SU-DHL-6 (cell line): ENCODE measurements around the gene GPR162.

Source experiments
- H2AFZ ChIP-seq: fragments of 200-600 bp; sonication (generic); 2 replicates; pipeline ENCODE4 v1.6.1; 2014; ENCODE audit warnings: low read depth, mild to moderate bottlenecking, moderate library complexity, mixed read lengths, antibody characterized with exemption, low read length; ENCODE audit not compliant: severe bottlenecking
- H3F3A ChIP-seq: fragments of 200-600 bp; shearing (Covaris generic); 2 replicates; pipeline ENCODE4 v1.6.0; 2016; ENCODE audit warnings: antibody characterized with exemption, mild to moderate bottlenecking; ENCODE audit not compliant: insufficient read depth
- H3K27ac ChIP-seq: fragments of 200-600 bp; sonication (generic); 2 replicates; pipeline ENCODE4 v1.5.1; 2016; ENCODE audit warnings: low read depth, mild to moderate bottlenecking, low read length, moderate library complexity, mixed read lengths
- H3K27me3 ChIP-seq: fragments of 200-600 bp; sonication (generic), shearing (Covaris generic); 2 replicates; pipeline ENCODE4 v1.6.0; 2014; ENCODE audit warnings: mild to moderate bottlenecking, low read length
- H3K36me3 ChIP-seq: fragments of 200-600 bp; sonication (generic); 2 replicates; pipeline ENCODE4 v1.6.1; 2014; ENCODE audit warnings: mild to moderate bottlenecking, low read length, mixed read lengths
- H3K4me2 ChIP-seq: fragments of 300-600, 200-600 bp; shearing (Covaris generic), sonication (generic); 2 replicates; pipeline ENCODE4 v1.6.0; 2014; ENCODE audit warnings: low read length, low read depth, mild to moderate bottlenecking; ENCODE audit not compliant: poor library complexity, severe bottlenecking
- H3K4me3 ChIP-seq: fragments of 200-600 bp; sonication (generic); 2 replicates; pipeline ENCODE4 v1.5.1; 2014; ENCODE audit warnings: antibody characterized with exemption, low read length, mild to moderate bottlenecking, mixed read lengths; ENCODE audit not compliant: insufficient read depth, poor library complexity, severe bottlenecking
- H3K79me2 ChIP-seq: fragments of 200-600 bp; sonication (generic); 2 replicates; pipeline ENCODE4 v1.6.1; 2014; ENCODE audit warnings: mild to moderate bottlenecking, low read length, moderate library complexity; ENCODE audit not compliant: insufficient read depth
- H3K9ac ChIP-seq: fragments of 200-600 bp; sonication (generic); 2 replicates; pipeline ENCODE4 v1.7.0; 2014; ENCODE audit warnings: mild to moderate bottlenecking, low read length
- H3K9me2 ChIP-seq: fragments of 200-600 bp; sonication (generic); replicated peaks from 2 replicates; pipeline ENCODE4 v1.6.1; 2014; ENCODE audit warnings: low read length; ENCODE audit not compliant: insufficient read depth
- H3K9me3 ChIP-seq: fragments of 200-600 bp; sonication (generic); 2 replicates; pipeline ENCODE4 v1.6.1; 2014; ENCODE audit warnings: low read length, mixed read lengths; ENCODE audit not compliant: insufficient read depth
- H4K20me1 ChIP-seq: fragments of 200-600 bp; sonication (generic); 2 replicates; pipeline ENCODE4 v1.6.1; 2014; ENCODE audit warnings: low read depth, mild to moderate bottlenecking, antibody characterized with exemption, low read length, moderate library complexity, mixed read lengths
- CTCF ChIP-seq: fragments of 200-600 bp; sonication (generic); IDR thresholded peaks from one replicate; pipeline ENCODE4 v1.5.1; 2017; ENCODE audit warnings: antibody characterized with exemption, mild to moderate bottlenecking, low read length, moderate library complexity; ENCODE audit not compliant: insufficient read depth, poor library complexity, severe bottlenecking
- EZH2phosphoT487 ChIP-seq: fragments of 200-600 bp; sonication (generic), shearing (Covaris generic); conservative IDR thresholded peaks from 2 replicates; pipeline ENCODE4 v1.6.1; 2018; ENCODE audit warnings: mild to moderate bottlenecking, antibody characterized with exemption, low read length, moderate library complexity, mixed read lengths

Gene GPR162

GRCh38 chr12:6810758-6811157 is 10.9 kb upstream of the GPR162 start:
- Histone ChIP-seq H3K79me2 (no peaks in the 10 kb centered on the region), H4K20me1 (no peaks in the 10 kb centered on the region), H3K36me3 (no peaks in the 10 kb centered on the region), H3K9me2 (no peaks in the 10 kb centered on the region), H3K27ac (no peak overlapping the region), H3F3A (no peaks in the 10 kb centered on the region), H3K9me3 (no peaks in the 10 kb centered on the region), H3K4me2 (no peak overlapping the region), H3K27me3 (no peaks in the 10 kb centered on the region), H2AFZ (no peak overlapping the region), H3K4me3 (no peak overlapping the region), H3K9ac (no peak overlapping the region)
- no peak for TF ChIP-seq CTCF
- no peak for TF ChIP-seq EZH2phosphoT487

- Histone ChIP-seq H3K27ac (no peak overlapping the region), H3F3A (no peaks in the 10 kb centered on the region), H3K9me3 (no peaks in the 10 kb centered on the region), H3K9ac (no peak overlapping the region), H2AFZ (no peak overlapping the region), H3K27me3 (no peaks in the 10 kb centered on the region), H3K4me2 (no peak overlapping the region), H4K20me1 (no peaks in the 10 kb centered on the region), H3K4me3 (no peak overlapping the region), H3K79me2 (no peaks in the 10 kb centered on the region), H3K9me2 (no peaks in the 10 kb centered on the region), H3K36me3 (no peaks in the 10 kb centered on the region)
- TF ChIP-seq CTCF: no peak
- TF ChIP-seq EZH2phosphoT487: no peak
Observed at GRCh38 chr12:6813363-6813762, 8.3 kb upstream of the GPR162 start.

GRCh38 chr12:6816598-6816997 is 5.0 kb upstream of the GPR162 start:
- no peaks in the 10 kb centered on the region for H3K9me2 ChIP-seq
- no peak overlapping the region for H3K9ac ChIP-seq
- H3K79me2 ChIP-seq: no peaks in the 10 kb centered on the region
- no peaks in the 10 kb centered on the region for H3K27me3 ChIP-seq
- H3K4me2 ChIP-seq: no peak overlapping the region
- no peaks in the 10 kb centered on the region for H4K20me1 ChIP-seq
- H3K36me3 ChIP-seq: no peaks in the 10 kb centered on the region
- H3F3A ChIP-seq: no peaks in the 10 kb centered on the region
- no peak overlapping the region for H3K27ac ChIP-seq
- H3K4me3 ChIP-seq: no peak overlapping the region
- H3K9me3 ChIP-seq: no peaks in the 10 kb centered on the region
- no peak overlapping the region for H2AFZ ChIP-seq
- TF ChIP-seq CTCF (no peak), EZH2phosphoT487 (no peak)
